GM12878 (cell line): Measurements from ENCODE around the gene SEC16A. TPM values are rescaled to one million over a fixed set of nuclear protein-coding genes. Genes with fewer than 3 reads are reported as not detected.

Source experiments
- BMI1 ChIP-seq: fragments of 450-650 bp; IDR thresholded peaks from 2 replicates; pipeline ENCODE4 v1.6.1; 2016; ENCODE audit warnings: mild to moderate bottlenecking, moderate library complexity, borderline replicate concordance
- BRCA1 ChIP-seq: IDR thresholded peaks from 2 replicates; pipeline ENCODE4 v1.6.1; 2011; ENCODE audit warnings: low read depth, low read length, improper control_type of control experiment
- CUX1 ChIP-seq: IDR thresholded peaks from 2 replicates; pipeline ENCODE4 v1.6.1; 2012; ENCODE audit warnings: improper control_type of control experiment, low read depth, low read length; ENCODE audit not compliant: insufficient replicate concordance
- GABPA ChIP-seq: IDR thresholded peaks from 2 replicates; pipeline ENCODE4 v1.6.1; 2014; ENCODE audit warnings: antibody characterized with exemption, low read depth, mild to moderate bottlenecking, inconsistent platforms
- HDGF ChIP-seq: fragments of 450-650 bp; IDR thresholded peaks from 2 replicates; pipeline ENCODE4 v1.6.1; 2016; ENCODE audit warnings: antibody characterized with exemption
- IKZF2 ChIP-seq, 2 experiments: fragments of 450-650 bp; IDR thresholded peaks; 2 replicates each; pipeline ENCODE4 v1.6.1; 2017; ENCODE audit warnings: mild to moderate bottlenecking in 2 of 2, moderate library complexity in 2 of 2
- IRF3 ChIP-seq: fragments of 450-650 bp; IDR thresholded peaks from 2 replicates; pipeline ENCODE4 v1.6.1; 2014; ENCODE audit warnings: mild to moderate bottlenecking
- MTA2 ChIP-seq: fragments of 450-650 bp; IDR thresholded peaks from 2 replicates; pipeline ENCODE4 v1.6.1; 2016; ENCODE audit warnings: low read depth, mild to moderate bottlenecking, moderate library complexity
- MYC ChIP-seq: IDR thresholded peaks from 2 replicates; pipeline ENCODE4 v1.6.1; 2011; ENCODE audit warnings: mild to moderate bottlenecking, low read length, moderate library complexity, inconsistent platforms; ENCODE audit not compliant: insufficient read depth, insufficient replicate concordance, insufficient read length, severe bottlenecking
- NFIC ChIP-seq: IDR thresholded peaks from 2 replicates; pipeline ENCODE4 v1.6.1; 2012; ENCODE audit warnings: low read depth, mild to moderate bottlenecking, inconsistent platforms, low read length, moderate library complexity
- NFXL1 ChIP-seq: fragments of 450-650 bp; IDR thresholded peaks from 2 replicates; pipeline ENCODE4 v1.6.1; 2017; ENCODE audit warnings: antibody characterized with exemption, mild to moderate bottlenecking, borderline replicate concordance
- NFYB ChIP-seq: IDR thresholded peaks from 2 replicates; pipeline ENCODE4 v1.6.1; 2011; ENCODE audit warnings: low read depth, mild to moderate bottlenecking, low read length, improper control_type of control experiment, moderate library complexity; ENCODE audit not compliant: insufficient read depth
- NRF1 ChIP-seq: conservative IDR thresholded peaks from 2 replicates; pipeline ENCODE4 v1.6.1; 2011; ENCODE audit warnings: mild to moderate bottlenecking, low read depth, low read length, improper control_type of control experiment
- PAX8 ChIP-seq: fragments of 450-650 bp; IDR thresholded peaks from 2 replicates; pipeline ENCODE4 v1.6.1; 2017; ENCODE audit warnings: mild to moderate bottlenecking, moderate library complexity
- PML ChIP-seq: IDR thresholded peaks from 2 replicates; pipeline ENCODE4 v1.6.1; 2012; ENCODE audit warnings: low read length, inconsistent platforms
- POU2F2 ChIP-seq: IDR thresholded peaks from 3 replicates; pipeline ENCODE4 v1.6.1; 2011; ENCODE audit warnings: low read depth, mild to moderate bottlenecking, low read length, borderline replicate concordance
- RUNX3 ChIP-seq: IDR thresholded peaks from 2 replicates; pipeline ENCODE4 v1.6.1; 2012; ENCODE audit warnings: low read length, inconsistent platforms
- SMC3 ChIP-seq: IDR thresholded peaks from 2 replicates; pipeline ENCODE4 v1.6.1; 2011; ENCODE audit warnings: low read length, improper control_type of control experiment, borderline replicate concordance
- SREBF2 ChIP-seq: IDR thresholded peaks from 2 replicates; pipeline ENCODE4 v1.6.1; 2012; ENCODE audit warnings: mild to moderate bottlenecking, low read length
- STAT1 ChIP-seq: fragments of 450-650 bp; conservative IDR thresholded peaks from 2 replicates; pipeline ENCODE4 v1.6.1; 2014; ENCODE audit warnings: antibody characterized with exemption, mild to moderate bottlenecking
- TBL1XR1 ChIP-seq: IDR thresholded peaks from 2 replicates; pipeline ENCODE4 v1.6.1; 2012; ENCODE audit warnings: low read depth, low read length, improper control_type of control experiment
- TCF12 ChIP-seq: IDR thresholded peaks from 2 replicates; pipeline ENCODE4 v1.6.1; 2011; ENCODE audit warnings: low read depth, mild to moderate bottlenecking, low read length
- USF1 ChIP-seq: IDR thresholded peaks from 2 replicates; pipeline ENCODE4 v1.6.1; 2011; ENCODE audit warnings: borderline replicate concordance, low read depth, mild to moderate bottlenecking, moderate library complexity, mixed read lengths, low read length; ENCODE audit not compliant: insufficient read depth; ENCODE audit errors: extremely low read length
- WRNIP1 ChIP-seq: IDR thresholded peaks from 2 replicates; pipeline ENCODE4 v1.6.1; 2011; ENCODE audit warnings: low read depth, low read length, improper control_type of control experiment, borderline replicate concordance
- ZNF24 ChIP-seq: fragments of 450-650 bp; IDR thresholded peaks from 2 replicates; pipeline ENCODE4 v1.6.1; 2017; ENCODE audit warnings: antibody characterized with exemption, mild to moderate bottlenecking
- ZNF274 ChIP-seq: IDR thresholded peaks from one replicate; pipeline ENCODE4 v1.8.0; 2011; ENCODE audit not compliant: insufficient read length, insufficient read depth
- ZZZ3 ChIP-seq: IDR thresholded peaks from 2 replicates; pipeline ENCODE4 v1.6.1; 2011; ENCODE audit warnings: low read depth; ENCODE audit not compliant: control insufficient read depth, insufficient read length
- polyA plus RNA-seq, 11 experiments: library from polyadenylated mRNA; depleted of rRNA in 4 of 11; unstranded in 6 of 11; stranded (reverse) in 5 of 11; fragments of >200 nt; fragmentation: Nextera tagmentation in 4 of 11; fragmentation: Illumina TruSeq in 1 of 11; extraction: Ambion mirVana in 4 of 11; extraction: Trizol in 1 of 11; gene quantifications; 1 replicate in 1 of 11; 2 replicates in 10 of 11; pipeline versions ENCODE4 v1.2.1 to v1.2.3, GENCODE V29; 2011 to 2016; ENCODE audit warnings: inconsistent platforms in 2 of 11, missing spikeins in 2 of 11, low read depth in 1 of 11
- total RNA-seq, 4 experiments: library from RNA; depleted of rRNA in 3 of 4; stranded (reverse); fragments of >200 nt in 3 of 4; fragmentation: Illumina TruSeq in 1 of 4; extraction: Trizol in 1 of 4; gene quantifications; 2 replicates each; pipeline versions ENCODE4 v1.2.1 to v1.2.3, GENCODE V29; 2013 to 2021

The SEC16A gene
- total and polyA plus RNA-seq, 10 of the 15 experiments (the other 5 are each of a cell fraction or from before 2014, with no cell fraction given) = 9.9 to 59.1 (median 21.7) TPM

GRCh38 chr9:136403538-136403914 lies 79.3 kb downstream of the SEC16A start (continued):
- TF ChIP-seq IRF3 (no peak), RUNX3 (peak; percentile 83), NFIC (no peak), POU2F2 (0 out of 3 replicates have a peak, but pooled peaks have one; percentile 27), GABPA (no peak), TBL1XR1 (no peak), SREBF2 (no peak), STAT1 (no peak), NFYB (no peak), MTA2 (0 out of 2 replicates have a peak, but pooled peaks have one; percentile 21), NRF1 (no peak), SMC3 (no peak), TCF12 (0 out of 2 replicates have a peak, but pooled peaks have one; percentile 28), HDGF (no peak; the same call in 1 of the 2 replicates), BMI1 (no peak), PML (no peak), BRCA1 (no peak), CUX1 (no peak), PAX8 (no peak), ZNF24 (no peak), ZNF274 (no peak), WRNIP1 (no peak; the same call in 1 of the 2 replicates), NFXL1 (no peak), ZZZ3 (no peak), IKZF2 (IDR thresholded peaks at IDR 0.05) (peak in 1 of 2 experiments; percentile 18; a peak in 1 of 4 replicates), MYC (no peak), USF1 (no peak)
